Suprapubic skin (tissue), 4 donors: ENCODE measurements around the gene NGLY1.

ENCODE experiments used
- EP300 ChIP-seq: sonication (generic); formaldehyde crosslinking; IDR thresholded peaks from one replicate; pipeline ENCODE4 v1.6.1; 2017; ENCODE audit warnings: antibody characterized with exemption
- POLR2AphosphoS5 ChIP-seq, 3 donors: sonication (generic); formaldehyde crosslinking; IDR thresholded peaks; one replicate each; pipeline ENCODE4 v1.6.1; 2017; ENCODE audit warnings: antibody characterized with exemption in 3 of 3
- TF ChIP-seq, protein P1 (sequence below), 2 donors: fragments of 200-600 bp in 1 of 2; fragments of 450-650 bp in 1 of 2; sonication (generic) in 1 of 2; IDR thresholded peaks; one replicate each; pipeline ENCODE4 v1.5.1; 2016 to 2019; ENCODE audit warnings: antibody characterized with exemption in 2 of 2, mild to moderate bottlenecking in 1 of 2, moderate library complexity in 1 of 2

DNA sequence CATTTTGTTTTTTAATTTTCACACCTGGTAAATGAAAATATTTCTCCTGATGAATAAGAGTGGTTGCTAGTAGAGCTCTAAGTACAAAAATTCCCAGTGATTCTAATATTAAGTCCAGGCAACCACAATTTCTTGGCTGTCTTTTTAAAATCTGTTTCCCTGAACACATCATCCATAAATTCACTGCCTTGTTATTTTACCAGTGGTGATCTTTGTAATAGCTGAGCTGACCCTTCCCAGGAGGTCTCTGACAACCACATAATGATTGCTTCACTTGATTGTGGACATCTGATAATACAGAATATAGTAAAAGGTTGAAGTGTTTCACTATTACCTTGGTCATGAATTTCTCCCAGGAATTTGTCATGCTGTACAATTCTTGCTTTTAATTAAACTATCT, 104.7 kb downstream of the NGLY1 start:
- TF ChIP-seq, protein P1, sequence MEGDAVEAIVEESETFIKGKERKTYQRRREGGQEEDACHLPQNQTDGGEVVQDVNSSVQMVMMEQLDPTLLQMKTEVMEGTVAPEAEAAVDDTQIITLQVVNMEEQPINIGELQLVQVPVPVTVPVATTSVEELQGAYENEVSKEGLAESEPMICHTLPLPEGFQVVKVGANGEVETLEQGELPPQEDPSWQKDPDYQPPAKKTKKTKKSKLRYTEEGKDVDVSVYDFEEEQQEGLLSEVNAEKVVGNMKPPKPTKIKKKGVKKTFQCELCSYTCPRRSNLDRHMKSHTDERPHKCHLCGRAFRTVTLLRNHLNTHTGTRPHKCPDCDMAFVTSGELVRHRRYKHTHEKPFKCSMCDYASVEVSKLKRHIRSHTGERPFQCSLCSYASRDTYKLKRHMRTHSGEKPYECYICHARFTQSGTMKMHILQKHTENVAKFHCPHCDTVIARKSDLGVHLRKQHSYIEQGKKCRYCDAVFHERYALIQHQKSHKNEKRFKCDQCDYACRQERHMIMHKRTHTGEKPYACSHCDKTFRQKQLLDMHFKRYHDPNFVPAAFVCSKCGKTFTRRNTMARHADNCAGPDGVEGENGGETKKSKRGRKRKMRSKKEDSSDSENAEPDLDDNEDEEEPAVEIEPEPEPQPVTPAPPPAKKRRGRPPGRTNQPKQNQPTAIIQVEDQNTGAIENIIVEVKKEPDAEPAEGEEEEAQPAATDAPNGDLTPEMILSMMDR (IDR thresholded peaks at IDR 0.05): no peak
- TF ChIP-seq POLR2AphosphoS5 (IDR thresholded peaks at IDR 0.05): no peak
- no peak for TF ChIP-seq EP300
